WTC11 (cell line): Measurements from ENCODE around the gene KIF24. TPM values are rescaled to one million over a fixed set of nuclear protein-coding genes. Genes with fewer than 3 reads are reported as not detected.

Experiments
- ATAC-seq: fragments of 200-7000 bp; cut with Tn5 transposase; 2 replicates; pipeline ENCODE4 v1.10.0; 2021; ENCODE audit warnings: mild to moderate bottlenecking, moderate library complexity
- CTCF ChIA-PET: fragments of 300-600 bp; sonication (Branson Sonifier 250); formaldehyde crosslinking; loops from one replicate; lab custom pipeline; 2021; ENCODE audit warnings: antibody characterized with exemption; lab: Charles Lee
- POLR2A ChIA-PET: fragments of 350-600 bp; sonication (Branson Sonifier 250); formaldehyde crosslinking; loops from one replicate; lab custom pipeline; 2021; ENCODE audit warnings: antibody characterized with exemption; lab: Charles Lee
- DNase-seq: peaks from one replicate; pipeline ENCODE4 v3.0.0; 2021; ENCODE audit warnings: low spot score
- H3K27ac Mint-ChIP-seq: 2 replicates; pipeline ENCODE4 v1.8.0; 2021; ENCODE audit warnings: mixed read lengths
- H3K27me3 Mint-ChIP-seq: 2 replicates; pipeline ENCODE4 v1.8.0; 2021; ENCODE audit warnings: low read depth, mild to moderate bottlenecking, moderate library complexity, mixed read lengths
- H3K36me3 Mint-ChIP-seq: 2 replicates; pipeline ENCODE4 v1.8.0; 2021; ENCODE audit warnings: mixed read lengths
- H3K4me1 Mint-ChIP-seq: 2 replicates; pipeline ENCODE4 v1.8.0; 2022; ENCODE audit warnings: mixed read lengths
- H3K4me3 Mint-ChIP-seq: 2 replicates; pipeline ENCODE4 v1.8.0; 2021; ENCODE audit warnings: mild to moderate bottlenecking, moderate library complexity, mixed read lengths
- H3K9me3 Mint-ChIP-seq: 2 replicates; pipeline ENCODE4 v1.8.0; 2021; ENCODE audit warnings: mixed read lengths
- ATF1 ChIP-seq: sonication (generic); formaldehyde crosslinking; IDR thresholded peaks from 2 replicates; pipeline ENCODE4 v1.8.1; 2023; ENCODE audit warnings: mild to moderate bottlenecking, moderate library complexity, missing genetic modification reagents
- CBFB ChIP-seq: sonication (generic); formaldehyde crosslinking; IDR thresholded peaks from 2 replicates; pipeline ENCODE4 v1.8.1; 2022; ENCODE audit warnings: mild to moderate bottlenecking, low read depth, missing genetic modification reagents
- EMX1 ChIP-seq: fragments of 250-450 bp; sonication (Bioruptor Pico); IDR thresholded peaks from 2 replicates; pipeline ENCODE4 v1.8.0; 2021; ENCODE audit warnings: mild to moderate bottlenecking
- FOXP1 ChIP-seq: sonication (generic); formaldehyde crosslinking; IDR thresholded peaks from 2 replicates; pipeline ENCODE4 v1.8.0; 2022; ENCODE audit warnings: missing genetic modification reagents, mild to moderate bottlenecking, moderate library complexity, borderline replicate concordance
- JUN ChIP-seq: sonication (generic); formaldehyde crosslinking; IDR thresholded peaks from 2 replicates; pipeline ENCODE4 v1.8.0; 2023; ENCODE audit warnings: mild to moderate bottlenecking, missing genetic modification reagents
- MYBL2 ChIP-seq: sonication (generic); formaldehyde crosslinking; IDR thresholded peaks from 2 replicates; pipeline ENCODE4 v1.8.1; 2023; ENCODE audit warnings: mild to moderate bottlenecking, moderate library complexity, missing genetic modification reagents
- NR1H2 ChIP-seq: sonication (generic); formaldehyde crosslinking; IDR thresholded peaks from 2 replicates; pipeline ENCODE4 v1.9.0; 2021; ENCODE audit warnings: mild to moderate bottlenecking, moderate library complexity, missing genetic modification reagents
- SMAD4 ChIP-seq: sonication (generic); formaldehyde crosslinking; IDR thresholded peaks from 2 replicates; pipeline ENCODE4 v1.8.0; 2022; ENCODE audit warnings: mild to moderate bottlenecking, missing genetic modification reagents
- SP1 ChIP-seq: sonication (generic); formaldehyde crosslinking; conservative IDR thresholded peaks from 2 replicates; pipeline ENCODE4 v1.8.1; 2022; ENCODE audit warnings: missing genetic modification reagents
- ZNF219 ChIP-seq: sonication (generic); formaldehyde crosslinking; IDR thresholded peaks from 2 replicates; pipeline ENCODE4 v1.8.0; 2023; ENCODE audit warnings: missing genetic modification reagents, mild to moderate bottlenecking, borderline replicate concordance
- ZNF396 ChIP-seq: fragments of 250-450 bp; sonication (Bioruptor Pico); IDR thresholded peaks from 2 replicates; pipeline ENCODE4 v1.8.0; 2021; ENCODE audit warnings: mild to moderate bottlenecking, moderate library complexity, borderline replicate concordance
- total RNA-seq: library from RNA; stranded (reverse); gene quantifications from 3 replicates; pipeline ENCODE4 v1.2.3, GENCODE V29; 2021
- TF ChIP-seq, protein P1 (sequence below): sonication (generic); formaldehyde crosslinking; IDR thresholded peaks from 2 replicates; pipeline ENCODE4 v1.8.1; 2022; ENCODE audit warnings: mild to moderate bottlenecking, missing genetic modification reagents, moderate library complexity, borderline replicate concordance
- TF ChIP-seq, protein P2 (sequence below): sonication (generic); formaldehyde crosslinking; IDR thresholded peaks from 2 replicates; pipeline ENCODE4 v1.8.0; 2022; ENCODE audit warnings: mild to moderate bottlenecking, missing genetic modification reagents
- TF ChIP-seq, protein P3 (sequence below): sonication (generic); formaldehyde crosslinking; IDR thresholded peaks from 2 replicates; pipeline ENCODE4 v1.8.0; 2022; ENCODE audit warnings: missing genetic modification reagents
- TF ChIP-seq, protein P4 (sequence below): sonication (generic); formaldehyde crosslinking; IDR thresholded peaks from 2 replicates; pipeline ENCODE4 v1.8.0; 2023; ENCODE audit warnings: missing genetic modification reagents, mild to moderate bottlenecking, borderline replicate concordance

Gene KIF24
- total RNA-seq, 1 experiment from 2014 or later: 4.5 TPM

DNA sequence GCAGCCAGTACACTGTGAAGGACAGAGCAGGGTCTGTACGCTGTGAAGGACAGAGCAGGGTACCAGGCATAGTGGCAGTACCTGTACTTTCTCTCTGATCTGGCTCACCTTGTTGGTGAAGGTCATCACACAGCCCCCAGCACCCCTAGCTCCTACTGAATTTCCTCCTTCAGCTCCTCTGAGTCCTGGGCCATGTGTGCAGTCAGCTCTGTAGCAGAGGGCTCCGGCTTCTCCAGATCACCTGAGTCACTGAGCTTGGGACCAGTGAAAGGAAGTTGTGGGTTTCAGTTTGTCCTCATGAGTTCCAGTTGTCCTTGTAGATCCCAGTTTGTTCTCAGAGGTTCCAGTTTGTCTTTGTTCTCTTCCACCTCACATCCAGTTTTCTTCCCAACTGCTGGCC, 5.8 kb upstream of the KIF24 start:
- ATAC-seq: peak; percentile 39
- POLR2A ChIA-PET: interaction anchor here (1.0 to 1.6 kb wide), 3 partner anchors 39 to 45 kb away, joined by 3 to 4 read pairs (median 4); no protein-coding TSS in a partner anchor
- H3K4me3 Mint-ChIP-seq: no peak overlapping the region

DNA sequence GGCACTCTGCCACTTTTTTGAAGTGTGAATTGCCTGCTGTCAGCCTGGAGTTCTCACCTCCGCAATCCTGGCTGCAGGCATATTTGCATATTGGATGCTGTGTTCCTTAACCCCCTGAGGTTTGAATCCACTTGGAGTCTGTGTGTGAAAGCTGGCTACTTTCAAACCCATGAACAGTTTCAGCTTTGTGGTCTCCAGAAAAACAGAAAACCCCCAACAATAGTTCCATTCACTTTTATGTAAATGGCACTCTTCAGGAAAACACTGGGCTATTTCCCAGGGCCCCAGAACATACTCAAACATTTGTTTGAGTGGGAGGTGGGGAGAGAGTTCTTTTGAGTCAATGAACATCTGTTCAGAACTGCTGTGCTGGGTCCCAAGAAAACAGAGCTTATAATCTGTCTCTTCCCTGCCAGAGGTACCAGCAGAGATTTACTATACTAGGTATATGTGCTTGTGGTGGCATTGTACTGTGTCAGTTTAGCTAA, 5.3 kb upstream of the KIF24 start:
- ChIA-PET CTCF (interaction anchor here (0.5 to 7.0 kb wide), 13 partner anchors 9 to 270 kb away, joined by 3 to 168 read pairs (median 4); partner anchors contain the start of gene MYORG), POLR2A (interaction anchor here (1.0 to 1.6 kb wide), 3 partner anchors 40 to 45 kb away, joined by 3 to 4 read pairs (median 4); no protein-coding TSS in a partner anchor)
- Mint-ChIP-seq H3K36me3 (no peaks in the 10 kb centered on the region), H3K27ac (peak overlapping the region; percentile 84), H3K4me3 (no peak overlapping the region), H3K27me3 (no peaks in the 10 kb centered on the region), H3K9me3 (no peaks in the 10 kb centered on the region), H3K4me1 (peaks cover 46% of the 10 kb centered on the region)
- DNase-seq: peak; percentile 28
- peak; percentile 23 for ATAC-seq
- TF ChIP-seq ATF1 (CRISPR knock-in tag): no peak
- no peak for TF ChIP-seq SP1 (CRISPR knock-in tag)
- no peak for TF ChIP-seq JUN (CRISPR knock-in tag)
- TF ChIP-seq, protein P1, sequence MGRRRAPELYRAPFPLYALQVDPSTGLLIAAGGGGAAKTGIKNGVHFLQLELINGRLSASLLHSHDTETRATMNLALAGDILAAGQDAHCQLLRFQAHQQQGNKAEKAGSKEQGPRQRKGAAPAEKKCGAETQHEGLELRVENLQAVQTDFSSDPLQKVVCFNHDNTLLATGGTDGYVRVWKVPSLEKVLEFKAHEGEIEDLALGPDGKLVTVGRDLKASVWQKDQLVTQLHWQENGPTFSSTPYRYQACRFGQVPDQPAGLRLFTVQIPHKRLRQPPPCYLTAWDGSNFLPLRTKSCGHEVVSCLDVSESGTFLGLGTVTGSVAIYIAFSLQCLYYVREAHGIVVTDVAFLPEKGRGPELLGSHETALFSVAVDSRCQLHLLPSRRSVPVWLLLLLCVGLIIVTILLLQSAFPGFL: no peak
- TF ChIP-seq, protein P2, sequence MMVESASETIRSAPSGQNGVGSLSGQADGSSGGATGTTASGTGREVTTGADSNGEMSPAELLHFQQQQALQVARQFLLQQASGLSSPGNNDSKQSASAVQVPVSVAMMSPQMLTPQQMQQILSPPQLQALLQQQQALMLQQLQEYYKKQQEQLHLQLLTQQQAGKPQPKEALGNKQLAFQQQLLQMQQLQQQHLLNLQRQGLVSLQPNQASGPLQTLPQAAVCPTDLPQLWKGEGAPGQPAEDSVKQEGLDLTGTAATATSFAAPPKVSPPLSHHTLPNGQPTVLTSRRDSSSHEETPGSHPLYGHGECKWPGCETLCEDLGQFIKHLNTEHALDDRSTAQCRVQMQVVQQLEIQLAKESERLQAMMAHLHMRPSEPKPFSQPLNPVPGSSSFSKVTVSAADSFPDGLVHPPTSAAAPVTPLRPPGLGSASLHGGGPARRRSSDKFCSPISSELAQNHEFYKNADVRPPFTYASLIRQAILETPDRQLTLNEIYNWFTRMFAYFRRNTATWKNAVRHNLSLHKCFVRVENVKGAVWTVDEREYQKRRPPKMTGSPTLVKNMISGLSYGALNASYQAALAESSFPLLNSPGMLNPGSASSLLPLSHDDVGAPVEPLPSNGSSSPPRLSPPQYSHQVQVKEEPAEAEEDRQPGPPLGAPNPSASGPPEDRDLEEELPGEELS (CRISPR knock-in tag): peak; percentile 44; the same call in 1 of the 2 replicates
- TF ChIP-seq ZNF219: no peak
- TF ChIP-seq CBFB (CRISPR knock-in tag): no peak

More for the DNA sequence above, 5.8 kb upstream of the KIF24 start:
- peak overlapping the region; percentile 84 for H3K27ac Mint-ChIP-seq
- peaks cover 43% of the 10 kb centered on the region for H3K4me1 Mint-ChIP-seq
- H3K36me3 Mint-ChIP-seq: no peaks in the 10 kb centered on the region
- H3K9me3 Mint-ChIP-seq: no peaks in the 10 kb centered on the region
- H3K27me3 Mint-ChIP-seq: no peaks in the 10 kb centered on the region
- CTCF ChIA-PET: interaction anchor here (0.5 to 7.0 kb wide), 12 partner anchors 9 to 269 kb away, joined by 3 to 168 read pairs (median 4); partner anchors contain the start of gene MYORG
- DNase-seq: no peak
- TF ChIP-seq, protein P3, sequence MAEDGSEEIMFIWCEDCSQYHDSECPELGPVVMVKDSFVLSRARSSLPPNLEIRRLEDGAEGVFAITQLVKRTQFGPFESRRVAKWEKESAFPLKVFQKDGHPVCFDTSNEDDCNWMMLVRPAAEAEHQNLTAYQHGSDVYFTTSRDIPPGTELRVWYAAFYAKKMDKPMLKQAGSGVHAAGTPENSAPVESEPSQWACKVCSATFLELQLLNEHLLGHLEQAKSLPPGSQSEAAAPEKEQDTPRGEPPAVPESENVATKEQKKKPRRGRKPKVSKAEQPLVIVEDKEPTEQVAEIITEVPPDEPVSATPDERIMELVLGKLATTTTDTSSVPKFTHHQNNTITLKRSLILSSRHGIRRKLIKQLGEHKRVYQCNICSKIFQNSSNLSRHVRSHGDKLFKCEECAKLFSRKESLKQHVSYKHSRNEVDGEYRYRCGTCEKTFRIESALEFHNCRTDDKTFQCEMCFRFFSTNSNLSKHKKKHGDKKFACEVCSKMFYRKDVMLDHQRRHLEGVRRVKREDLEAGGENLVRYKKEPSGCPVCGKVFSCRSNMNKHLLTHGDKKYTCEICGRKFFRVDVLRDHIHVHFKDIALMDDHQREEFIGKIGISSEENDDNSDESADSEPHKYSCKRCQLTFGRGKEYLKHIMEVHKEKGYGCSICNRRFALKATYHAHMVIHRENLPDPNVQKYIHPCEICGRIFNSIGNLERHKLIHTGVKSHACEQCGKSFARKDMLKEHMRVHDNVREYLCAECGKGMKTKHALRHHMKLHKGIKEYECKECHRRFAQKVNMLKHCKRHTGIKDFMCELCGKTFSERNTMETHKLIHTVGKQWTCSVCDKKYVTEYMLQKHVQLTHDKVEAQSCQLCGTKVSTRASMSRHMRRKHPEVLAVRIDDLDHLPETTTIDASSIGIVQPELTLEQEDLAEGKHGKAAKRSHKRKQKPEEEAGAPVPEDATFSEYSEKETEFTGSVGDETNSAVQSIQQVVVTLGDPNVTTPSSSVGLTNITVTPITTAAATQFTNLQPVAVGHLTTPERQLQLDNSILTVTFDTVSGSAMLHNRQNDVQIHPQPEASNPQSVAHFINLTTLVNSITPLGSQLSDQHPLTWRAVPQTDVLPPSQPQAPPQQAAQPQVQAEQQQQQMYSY (CRISPR knock-in tag): no peak
- TF ChIP-seq SMAD4 (CRISPR knock-in tag) (no peak), EMX1 (no peak)
- TF ChIP-seq, all 79 proteins: peak for 0

DNA sequence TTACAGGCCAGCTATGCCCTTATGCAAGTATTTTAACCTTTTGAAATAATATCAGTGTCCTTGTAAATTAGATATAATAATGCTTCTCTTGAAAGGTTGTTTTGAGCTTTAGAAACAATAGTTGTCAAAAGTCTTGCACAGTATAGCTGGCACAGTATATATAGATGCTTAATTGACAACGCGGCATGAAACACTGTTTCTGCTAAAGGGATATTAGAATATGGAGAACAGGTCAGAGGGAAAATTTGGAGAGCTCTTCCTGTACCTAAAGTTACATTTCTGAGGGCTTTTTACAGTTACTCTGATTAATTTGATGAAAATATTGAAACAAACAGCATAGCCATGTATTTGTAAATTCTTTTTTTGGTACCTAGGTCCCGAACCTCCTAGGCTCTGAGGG, 4.8 kb upstream of the KIF24 start:
- H3K36me3 Mint-ChIP-seq: no peaks in the 10 kb centered on the region
- CTCF ChIA-PET: interaction anchor here (1.2 to 7.0 kb wide), 10 partner anchors 14 to 270 kb away, joined by 3 to 168 read pairs (median 4); partner anchors contain the start of gene MYORG
- H3K9me3 Mint-ChIP-seq: no peaks in the 10 kb centered on the region
- H3K27ac Mint-ChIP-seq: peak overlapping the region; percentile 68; the same call in 1 of the 2 replicates
- H3K27me3 Mint-ChIP-seq: no peaks in the 10 kb centered on the region; the same call in 1 of the 2 replicates
- ATAC-seq: no peak
- TF ChIP-seq MYBL2 (CRISPR knock-in tag) (no peak), ZNF396 (CRISPR knock-in tag) (no peak), NR1H2 (CRISPR knock-in tag) (no peak), FOXP1 (CRISPR knock-in tag) (no peak)
- TF ChIP-seq, protein P4, sequence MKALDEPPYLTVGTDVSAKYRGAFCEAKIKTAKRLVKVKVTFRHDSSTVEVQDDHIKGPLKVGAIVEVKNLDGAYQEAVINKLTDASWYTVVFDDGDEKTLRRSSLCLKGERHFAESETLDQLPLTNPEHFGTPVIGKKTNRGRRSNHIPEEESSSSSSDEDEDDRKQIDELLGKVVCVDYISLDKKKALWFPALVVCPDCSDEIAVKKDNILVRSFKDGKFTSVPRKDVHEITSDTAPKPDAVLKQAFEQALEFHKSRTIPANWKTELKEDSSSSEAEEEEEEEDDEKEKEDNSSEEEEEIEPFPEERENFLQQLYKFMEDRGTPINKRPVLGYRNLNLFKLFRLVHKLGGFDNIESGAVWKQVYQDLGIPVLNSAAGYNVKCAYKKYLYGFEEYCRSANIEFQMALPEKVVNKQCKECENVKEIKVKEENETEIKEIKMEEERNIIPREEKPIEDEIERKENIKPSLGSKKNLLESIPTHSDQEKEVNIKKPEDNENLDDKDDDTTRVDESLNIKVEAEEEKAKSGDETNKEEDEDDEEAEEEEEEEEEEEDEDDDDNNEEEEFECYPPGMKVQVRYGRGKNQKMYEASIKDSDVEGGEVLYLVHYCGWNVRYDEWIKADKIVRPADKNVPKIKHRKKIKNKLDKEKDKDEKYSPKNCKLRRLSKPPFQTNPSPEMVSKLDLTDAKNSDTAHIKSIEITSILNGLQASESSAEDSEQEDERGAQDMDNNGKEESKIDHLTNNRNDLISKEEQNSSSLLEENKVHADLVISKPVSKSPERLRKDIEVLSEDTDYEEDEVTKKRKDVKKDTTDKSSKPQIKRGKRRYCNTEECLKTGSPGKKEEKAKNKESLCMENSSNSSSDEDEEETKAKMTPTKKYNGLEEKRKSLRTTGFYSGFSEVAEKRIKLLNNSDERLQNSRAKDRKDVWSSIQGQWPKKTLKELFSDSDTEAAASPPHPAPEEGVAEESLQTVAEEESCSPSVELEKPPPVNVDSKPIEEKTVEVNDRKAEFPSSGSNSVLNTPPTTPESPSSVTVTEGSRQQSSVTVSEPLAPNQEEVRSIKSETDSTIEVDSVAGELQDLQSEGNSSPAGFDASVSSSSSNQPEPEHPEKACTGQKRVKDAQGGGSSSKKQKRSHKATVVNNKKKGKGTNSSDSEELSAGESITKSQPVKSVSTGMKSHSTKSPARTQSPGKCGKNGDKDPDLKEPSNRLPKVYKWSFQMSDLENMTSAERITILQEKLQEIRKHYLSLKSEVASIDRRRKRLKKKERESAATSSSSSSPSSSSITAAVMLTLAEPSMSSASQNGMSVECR (CRISPR knock-in tag): no peak
- TF ChIP-seq, all 79 proteins: peak for 0
- DNase-seq: no peak
- POLR2A ChIA-PET: interaction anchor here (1.1 to 1.6 kb wide), 2 partner anchors 42 to 46 kb away, joined by 3 to 4 read pairs; no protein-coding TSS in a partner anchor
- H3K4me3 Mint-ChIP-seq: no peak overlapping the region
- peaks cover 46% of the 10 kb centered on the region for H3K4me1 Mint-ChIP-seq
